Activated CD4-positive, CD25-positive, alpha-beta regulatory T cell treated with anti-CD3 and anti-CD28 coated beads, Interleukin-2, amount 50 U/mL, for 24 hours (primary cell): ENCODE measurements around the gene DNLZ.
"Not testable (repeated sequence)": the region's sequence is repeated elsewhere in the genome, so short reads cannot be mapped to it uniquely, and the experiment has no call there.

ENCODE experiments used
- ATAC-seq, 2 donors: fragments of 150-1000 bp; cut with Tn5 transposase; one replicate each; pipeline ENCODE4 v1.10.0; 2021; ENCODE audit warnings: mild to moderate bottlenecking in 1 of 2, moderate library complexity in 1 of 2

Gene DNLZ

GRCh38 chr9:136358888-136359287 lies 4.7 kb downstream of the DNLZ start:
- ATAC-seq: no peak

GRCh38 chr9:136358016-136358415 lies 5.5 kb downstream of the DNLZ start:
- no peak for ATAC-seq

- ATAC-seq: no peak
Measured at GRCh38 chr9:136357202-136357725, 6.3 kb downstream of the DNLZ start.

GRCh38 chr9:136355616-136356557 lies 7.7 kb downstream of the DNLZ start:
- no peak for ATAC-seq

- no peak for ATAC-seq
Measured at GRCh38 chr9:136354592-136355085, 8.9 kb downstream of the DNLZ start.

GRCh38 chr9:136353757-136354488 lies 9.6 kb downstream of the DNLZ start:
- no peak for ATAC-seq

- ATAC-seq: no peak
Measured at GRCh38 chr9:136353088-136353487, 10.5 kb downstream of the DNLZ start.

- no peak for ATAC-seq
Measured at GRCh38 chr9:136352682-136353081, 10.9 kb downstream of the DNLZ start.

- not testable (repeated sequence) for ATAC-seq
Measured at GRCh38 chr9:136351868-136352267, 11.7 kb downstream of the DNLZ start.

- no peak for ATAC-seq
Measured at GRCh38 chr9:136351252-136351800, 12.2 kb downstream of the DNLZ start.

- no peak for ATAC-seq
Measured at GRCh38 chr9:136349546-136349945, 14.0 kb downstream of the DNLZ start.

GRCh38 chr9:136348691-136349090 lies 14.9 kb downstream of the DNLZ start:
- ATAC-seq: no peak

- ATAC-seq: no peak
Measured at GRCh38 chr9:136347472-136348256, 15.9 kb downstream of the DNLZ start.

GRCh38 chr9:136346927-136347465 lies 16.5 kb downstream of the DNLZ start:
- ATAC-seq: no peak

- ATAC-seq: no peak
Measured at GRCh38 chr9:136346157-136346481, 17.4 kb downstream of the DNLZ start.

GRCh38 chr9:136345281-136346156 lies 18.0 kb downstream of the DNLZ start:
- no peak for ATAC-seq

GRCh38 chr9:136344544-136345280 lies 18.8 kb downstream of the DNLZ start:
- ATAC-seq: no peak

GRCh38 chr9:136343884-136344269 lies 19.7 kb downstream of the DNLZ start:
- ATAC-seq: no peak

GRCh38 chr9:136343121-136343883 lies 20.2 kb downstream of the DNLZ start:
- ATAC-seq: no peak
